NCI-H2227 (cell line): ENCODE data around the gene RANBP6.
"Not testable (repeated sequence)": the region's sequence is repeated elsewhere in the genome, so short reads cannot be mapped to it uniquely, and the experiment has no call there.

Source experiments
- DNase-seq: peaks from one replicate; lab custom pipeline; 2025; ENCODE audit not compliant: unreplicated experiment; lab: John Stamatoyannopoulos, UW

The RANBP6 gene

DNA sequence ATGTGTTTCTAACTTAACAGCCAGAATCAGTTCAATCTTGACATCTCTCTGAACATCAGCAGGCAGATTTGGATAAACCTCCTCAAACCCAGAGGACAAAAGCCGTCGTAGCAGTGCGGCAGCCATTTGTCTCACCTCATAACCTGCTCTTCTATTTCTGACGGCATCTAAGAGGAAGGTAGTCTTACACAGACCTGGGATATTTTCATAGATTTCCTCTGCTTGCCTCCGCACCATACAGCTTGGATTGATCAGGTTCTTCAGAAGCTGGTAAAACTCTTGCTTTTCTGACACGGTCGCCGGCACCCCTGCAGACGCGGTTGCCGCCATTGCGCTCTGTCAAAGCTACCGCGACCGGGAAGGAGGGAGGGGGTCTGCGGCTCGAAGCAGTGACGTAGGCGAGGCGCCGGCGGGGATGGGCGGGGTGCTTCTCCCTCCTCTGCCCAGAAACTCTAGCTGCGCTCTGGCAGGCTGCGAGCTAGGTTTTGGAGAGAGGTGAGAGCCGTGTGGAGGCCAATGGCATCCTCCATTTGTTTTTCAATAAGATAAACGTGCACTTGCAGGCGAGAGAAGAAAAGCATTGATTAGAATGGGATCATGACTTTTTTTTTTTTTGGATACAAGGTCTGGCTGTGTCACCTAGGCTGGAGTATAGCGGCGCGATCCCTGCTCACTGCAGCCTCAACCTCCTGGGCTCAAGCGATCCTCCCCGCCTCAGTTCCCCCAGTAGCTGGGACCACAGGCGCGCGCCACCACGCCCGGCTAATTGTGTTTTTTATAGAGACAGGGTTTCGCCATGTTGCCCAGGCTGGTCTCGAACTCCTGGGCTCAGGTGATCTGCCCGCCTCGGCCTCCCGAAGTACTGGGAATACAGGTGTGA, at the start of gene RANBP6:
RANBP6 (minus strand) TSS at position 347 of the 880 bp plus-strand sequence; CDS start at position 330, 17 bp downstream.
- peak; percentile 92 for DNase-seq

- DNase-seq, result not testable (repeated sequence)
Measured at GRCh38 chr9:6063146-6063545, 47.7 kb upstream of the RANBP6 start.

DNA sequence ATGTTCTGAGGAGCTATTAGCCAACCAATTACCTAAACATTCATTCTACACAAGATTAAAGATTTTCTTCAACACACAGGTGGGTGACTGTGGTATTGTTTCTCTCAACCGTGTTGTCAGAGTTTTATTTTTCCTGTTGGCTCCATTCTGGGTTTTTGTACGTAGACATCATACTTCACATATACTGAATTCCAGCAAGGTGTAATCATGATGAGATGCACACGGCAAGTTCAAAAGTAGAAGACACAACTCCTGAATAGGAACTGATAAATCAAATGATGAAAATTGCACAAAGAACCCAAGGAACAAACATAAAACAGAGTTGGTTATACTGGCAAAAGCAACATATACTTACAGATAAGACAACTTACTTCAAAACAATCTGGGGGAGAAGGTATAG, 40.2 kb upstream of the RANBP6 start:
- DNase-seq, result no peak

GRCh38 chr9:6055216-6055615, 39.8 kb upstream of the RANBP6 start:
- peak; percentile 65 for DNase-seq

DNA sequence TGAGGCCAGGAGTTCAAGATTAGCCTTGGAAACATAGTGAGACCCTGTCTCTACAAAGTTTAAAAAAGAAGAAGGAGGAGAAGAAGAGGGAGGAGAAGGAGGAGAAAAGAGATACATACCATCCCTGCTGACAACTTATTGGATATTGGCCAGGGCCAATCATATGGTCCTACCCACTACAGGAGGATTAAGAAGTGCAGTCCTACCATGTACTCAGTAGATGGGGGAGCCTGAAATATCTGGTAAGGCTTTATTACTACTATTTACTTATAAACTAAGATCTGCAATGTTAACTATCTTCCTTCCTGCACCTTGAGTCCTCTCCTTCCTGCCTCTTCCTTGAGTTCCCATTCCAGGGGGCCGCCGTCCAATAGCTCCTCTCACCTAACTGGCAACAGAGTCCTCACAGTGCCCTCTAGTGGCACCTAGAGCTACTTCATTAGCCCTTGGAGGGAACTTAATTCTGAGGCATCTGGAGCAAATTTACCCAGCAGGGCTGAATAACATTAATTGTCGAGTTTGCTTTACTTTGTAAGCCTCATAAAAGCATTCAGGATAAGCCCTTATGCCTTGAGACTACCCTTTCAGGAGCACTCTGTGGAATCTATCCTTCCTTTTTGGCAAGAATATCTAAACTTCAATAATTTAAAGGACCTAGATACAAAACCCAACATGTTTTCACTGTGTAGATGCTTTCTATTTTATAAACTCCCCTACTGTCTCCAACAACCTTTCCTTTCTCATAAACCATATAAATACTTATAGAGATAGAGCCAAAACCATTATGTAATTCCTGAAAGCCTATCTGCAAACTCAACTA, 39.1 kb upstream of the RANBP6 start:
- DNase-seq, result peak; percentile 80

GRCh38 chr9:6052293-6052919, 37.0 kb upstream of the RANBP6 start:
- DNase-seq, result no peak

- DNase-seq, result no peak
Measured at GRCh38 chr9:6051511-6051950, 36.1 kb upstream of the RANBP6 start.

GRCh38 chr9:6049798-6050197, 34.4 kb upstream of the RANBP6 start:
- DNase-seq, result no peak

- DNase-seq, result no peak
Measured at GRCh38 chr9:6048039-6048438, 32.6 kb upstream of the RANBP6 start.

DNA sequence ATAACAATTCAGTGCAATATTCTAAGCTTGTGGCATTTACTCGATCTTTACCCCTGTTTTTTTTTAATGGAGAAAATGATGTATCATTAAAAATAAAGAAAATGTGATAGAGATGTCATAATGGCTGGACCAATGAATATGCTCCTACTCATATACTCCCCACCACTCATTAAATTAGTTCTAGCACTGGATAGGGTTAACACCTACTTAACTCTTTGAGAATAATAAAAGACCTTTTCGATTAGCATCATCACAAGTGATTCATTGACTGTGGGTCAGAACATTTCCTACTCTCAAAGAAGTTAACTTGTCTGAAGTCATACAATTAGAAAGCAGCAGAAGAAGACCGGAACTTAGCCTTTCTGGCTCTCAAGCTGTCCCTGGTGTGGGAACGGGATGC, 31.6 kb upstream of the RANBP6 start:
- no peak for DNase-seq

DNA sequence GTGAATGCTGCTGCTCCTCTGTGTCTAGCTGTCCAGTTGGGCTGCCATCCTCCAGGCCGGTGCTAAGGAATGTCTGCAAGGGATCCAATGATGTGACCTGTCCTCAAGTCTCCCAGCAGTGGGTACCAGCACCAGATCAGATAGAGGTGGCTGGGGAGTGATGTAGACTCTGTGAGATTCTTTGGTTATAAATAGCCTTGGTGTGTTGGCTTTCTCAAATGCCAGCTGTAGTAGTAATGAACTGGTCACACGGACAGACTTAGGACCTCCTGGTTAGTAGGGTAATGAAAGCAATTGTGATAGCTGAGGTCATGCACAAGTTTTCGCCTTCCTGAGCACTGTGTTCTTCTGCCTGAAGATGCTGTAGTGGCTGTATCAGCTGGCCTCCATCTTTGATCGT, 29.9 kb upstream of the RANBP6 start:
- no peak for DNase-seq

DNA sequence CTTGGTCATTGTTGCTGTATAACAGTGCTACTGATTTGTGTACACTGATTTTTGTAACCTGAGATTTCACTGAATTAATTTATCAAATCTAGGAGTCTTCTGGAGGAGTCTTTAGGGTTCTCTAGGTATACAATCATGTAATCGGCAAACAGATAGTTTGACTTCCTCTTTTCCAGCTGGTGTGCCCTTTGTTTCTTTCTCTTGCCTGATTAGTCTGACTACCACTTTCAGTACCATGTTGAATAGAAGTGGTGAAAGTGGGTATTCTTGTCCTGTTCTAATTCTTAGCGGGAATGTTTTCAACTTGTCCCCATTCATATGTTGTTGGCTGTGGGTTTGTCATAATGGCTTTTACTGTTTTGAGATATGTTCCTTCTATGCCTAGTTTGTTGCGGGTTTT, 24.7 kb upstream of the RANBP6 start:
- no peak for DNase-seq

- no peak for DNase-seq
Measured at GRCh38 chr9:6036391-6036790, 21.0 kb upstream of the RANBP6 start.

DNA sequence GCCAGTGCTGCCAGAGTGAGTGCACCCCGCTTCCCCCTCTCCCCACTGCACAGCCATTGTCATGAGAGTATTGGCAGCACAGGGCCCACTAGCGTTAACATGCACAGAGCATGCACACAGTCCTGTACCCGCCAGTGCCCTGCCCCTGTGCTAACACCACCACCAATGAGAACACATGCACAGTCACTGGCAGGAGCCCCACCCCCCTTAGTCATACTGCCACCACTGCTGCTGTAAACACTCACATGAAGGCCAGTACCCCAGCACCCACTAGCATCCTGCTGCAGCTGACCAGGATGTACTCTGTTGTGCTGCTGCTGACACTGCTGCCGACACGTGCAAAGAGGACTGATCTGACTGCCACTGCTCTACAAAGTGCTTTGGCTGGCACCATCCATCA, 19.5 kb upstream of the RANBP6 start:
- no peak for DNase-seq

DNA sequence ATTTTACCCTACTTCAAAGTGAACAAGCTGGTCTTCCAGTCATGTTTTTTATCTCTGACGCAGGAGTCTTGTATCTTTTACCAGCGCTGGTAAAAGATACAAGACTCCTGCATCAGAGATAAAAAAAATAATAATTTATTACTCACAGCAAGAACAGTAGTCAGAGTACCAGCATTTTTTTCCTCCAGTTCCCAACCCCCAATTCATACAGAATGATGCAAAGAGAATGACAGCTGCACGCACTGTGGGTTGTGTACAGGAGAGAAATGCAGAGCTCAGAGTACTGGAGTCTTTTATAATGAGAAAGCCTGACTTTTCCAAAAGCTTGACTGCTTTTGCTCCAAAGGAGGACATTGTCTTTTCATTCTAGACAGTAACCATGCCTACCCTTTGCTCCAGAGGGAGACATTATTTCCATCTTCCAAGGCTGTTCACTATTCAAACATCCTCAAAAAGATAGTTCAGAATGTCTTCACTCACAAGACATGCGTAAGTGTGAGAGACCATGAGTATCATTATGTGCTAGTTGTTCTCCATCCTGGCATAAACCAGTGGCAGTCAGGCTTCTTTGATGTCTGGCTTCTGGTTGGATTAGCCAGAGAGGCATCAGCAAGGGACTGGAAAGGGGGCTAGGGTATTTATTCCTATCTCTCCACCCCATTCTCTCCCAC, 14.3 kb upstream of the RANBP6 start:
- DNase-seq, result peak; percentile 16

DNA sequence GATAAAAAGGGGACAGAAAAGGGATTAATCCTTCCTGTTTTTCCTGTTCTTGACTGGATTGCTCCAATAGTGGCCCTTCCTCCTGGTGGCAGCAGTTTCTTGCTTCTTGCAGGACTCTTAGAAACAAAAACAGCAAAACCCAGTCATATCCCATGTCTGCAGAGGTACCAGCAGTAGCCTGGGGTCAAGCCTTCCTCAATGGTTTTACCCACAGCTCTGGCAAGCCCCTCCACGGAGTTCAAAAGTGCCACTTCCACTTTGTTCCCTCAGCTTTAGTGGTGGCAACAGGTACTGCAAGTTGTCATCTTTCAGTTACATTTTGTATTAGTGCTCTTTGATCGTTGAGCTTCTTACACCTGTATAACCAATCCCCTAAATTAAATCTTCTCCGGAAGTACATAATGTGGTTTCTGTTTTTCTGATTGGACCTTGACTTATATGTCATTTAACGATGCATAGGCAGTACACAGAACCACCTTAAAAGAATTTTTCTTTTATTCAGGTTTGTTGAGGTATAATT, 8.7 kb upstream of the RANBP6 start:
- peak; percentile 13 for DNase-seq

DNA sequence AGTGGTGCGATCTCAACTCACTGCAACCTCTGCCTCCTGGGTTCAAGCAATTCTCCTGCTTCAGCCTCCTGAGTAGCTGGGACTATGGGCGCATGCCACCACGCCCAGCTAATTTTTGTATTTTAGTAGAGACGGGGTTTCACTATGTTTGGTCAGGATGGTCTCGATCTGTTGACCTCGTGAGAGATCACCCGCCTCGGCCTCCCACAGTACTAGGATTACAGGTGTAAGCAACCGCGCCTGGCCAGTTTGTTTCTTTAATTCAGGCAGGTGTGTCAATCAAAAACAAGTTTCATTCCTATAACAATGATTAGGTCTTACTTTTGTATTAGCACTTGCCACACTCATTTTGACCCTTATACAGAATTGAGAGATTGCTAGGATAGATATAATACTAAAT, 1.6 kb upstream of the RANBP6 start:
- DNase-seq, result not testable (repeated sequence)

GRCh38 chr9:6014670-6015270, 654 bp downstream of the RANBP6 start:
- DNase-seq, result no peak

- peak; percentile 96 for DNase-seq
Measured at GRCh38 chr9:6008169-6008979, 7.0 kb downstream of the RANBP6 start.
